Mesendoderm (in vitro differentiated cells): ENCODE measurements around the gene ADGRV1.

Source experiments
- DNase-seq: peaks from one replicate; pipeline ENCODE4 v3.0.0; 2013
- H2AK5ac ChIP-seq: 2 replicates; pipeline ENCODE4 v1.6.1; 2013; ENCODE audit warnings: low read length, inconsistent platforms
- H2BK120ac ChIP-seq: 2 replicates; pipeline ENCODE4 v1.6.1; 2013; ENCODE audit warnings: low read depth, mild to moderate bottlenecking, low read length, moderate library complexity, mixed read lengths
- H2BK15ac ChIP-seq: replicated peaks from 2 replicates; pipeline ENCODE4 v1.6.1; 2013; ENCODE audit warnings: low read depth, mild to moderate bottlenecking, moderate library complexity
- H2BK5ac ChIP-seq: 2 replicates; pipeline ENCODE4 v1.6.1; 2013; ENCODE audit warnings: low read length, inconsistent platforms
- H3K18ac ChIP-seq: 2 replicates; pipeline ENCODE4 v1.6.1; 2013; ENCODE audit warnings: mild to moderate bottlenecking, low read length, mixed read lengths
- H3K23ac ChIP-seq: one replicate; pipeline ENCODE4 v1.6.1; 2013; ENCODE audit warnings: low read length
- H3K27ac ChIP-seq: 2 replicates; pipeline ENCODE4 v1.5.1; 2013; ENCODE audit warnings: low read depth, mild to moderate bottlenecking, inconsistent platforms, low read length, moderate library complexity
- H3K27me3 ChIP-seq: 2 replicates; pipeline ENCODE4 v1.6.1; 2013; ENCODE audit warnings: low read length, control low read depth, mild to moderate bottlenecking, inconsistent platforms; ENCODE audit not compliant: insufficient read depth, poor library complexity
- H3K36me3 ChIP-seq: 2 replicates; pipeline ENCODE4 v1.6.1; 2013; ENCODE audit warnings: low read length, inconsistent platforms; ENCODE audit not compliant: control insufficient read depth, insufficient read depth
- H3K4ac ChIP-seq: one replicate; pipeline ENCODE4 v1.6.1; 2013; ENCODE audit warnings: low read depth, mild to moderate bottlenecking, low read length, moderate library complexity
- H3K4me1 ChIP-seq: 2 replicates; pipeline ENCODE4 v1.6.1; 2013; ENCODE audit warnings: low read depth, low read length, inconsistent platforms; ENCODE audit not compliant: control insufficient read depth
- H3K4me2 ChIP-seq: 2 replicates; pipeline ENCODE4 v1.6.1; 2013; ENCODE audit warnings: low read length
- H3K4me3 ChIP-seq: 2 replicates; pipeline ENCODE4 v1.5.1; 2013; ENCODE audit warnings: mild to moderate bottlenecking, low read length
- H3K56ac ChIP-seq: one replicate; pipeline ENCODE4 v1.6.1; 2013; ENCODE audit warnings: low read length
- H3K79me1 ChIP-seq: 2 replicates; pipeline ENCODE4 v1.6.1; 2013; ENCODE audit warnings: low read length, inconsistent platforms
- H3K79me2 ChIP-seq: 2 replicates; pipeline ENCODE4 v1.6.1; 2013; ENCODE audit warnings: mild to moderate bottlenecking, low read length; ENCODE audit not compliant: control insufficient read depth, insufficient read depth
- H3K9ac ChIP-seq: 2 replicates; pipeline ENCODE4 v1.6.1; 2013; ENCODE audit warnings: low read length, inconsistent platforms
- H4K5ac ChIP-seq: one replicate; pipeline ENCODE4 v1.6.1; 2013; ENCODE audit warnings: low read length
- H4K8ac ChIP-seq: one replicate; pipeline ENCODE4 v1.6.1; 2013; ENCODE audit warnings: low read depth, mild to moderate bottlenecking, control low read depth, low read length, moderate library complexity
- WGBS: extraction: QIAGEN DNeasy Blood & Tissue Kit; methylation state at CpG from one replicate; pipeline ENCODE4 v1.1.7; 2013; ENCODE audit warnings: low lambda C conversion rate, missing lambda C conversion rate; ENCODE audit not compliant: insufficient coverage; ENCODE audit errors: extremely low coverage; 5-methylcytosine and 5-hydroxymethylcytosine counted together

The ADGRV1 gene

DNA sequence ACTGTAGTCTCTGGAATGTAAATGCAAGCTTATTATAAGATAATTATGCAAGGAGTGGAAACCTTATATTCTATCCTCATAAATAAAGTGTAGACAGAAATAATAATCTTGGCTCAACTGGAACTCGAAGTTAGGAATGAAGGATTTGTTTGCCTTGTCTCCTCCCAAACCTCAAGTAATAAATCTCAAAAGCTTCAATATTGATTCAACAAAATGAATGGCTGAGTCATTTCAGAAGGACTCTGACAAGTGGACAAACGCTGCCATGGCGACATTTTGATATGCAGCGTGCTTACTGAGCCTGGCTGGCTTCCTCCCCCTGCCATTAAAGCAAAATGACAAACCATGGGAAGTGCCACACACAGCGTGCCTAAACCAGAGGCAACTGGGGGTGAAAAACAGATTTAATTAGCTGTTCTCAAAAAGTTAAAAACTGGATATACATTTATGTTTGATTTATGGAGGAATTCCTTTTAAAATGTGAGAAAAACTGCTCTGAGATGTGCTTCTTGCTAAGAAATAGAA, 10.5 kb upstream of the ADGRV1 start:
- Histone ChIP-seq H3K4me3 (no peak overlapping the region), H3K4me1 (no peaks in the 10 kb centered on the region), H3K23ac (no peak overlapping the region), H3K27me3 (no peaks in the 10 kb centered on the region), H3K4ac (no peak overlapping the region), H3K79me2 (no peaks in the 10 kb centered on the region), H3K18ac (no peak overlapping the region), H3K79me1 (no peaks in the 10 kb centered on the region), H3K27ac (no peak overlapping the region), H3K56ac (no peak overlapping the region), H2BK120ac (no peak overlapping the region), H2BK5ac (no peak overlapping the region), H4K5ac (no peak overlapping the region), H3K36me3 (no peaks in the 10 kb centered on the region), H4K8ac (no peak overlapping the region), H2AK5ac (no peak overlapping the region), H2BK15ac (no peak overlapping the region), H3K9ac (no peak overlapping the region), H3K4me2 (no peak overlapping the region)
- peak; percentile 46 for DNase-seq
- WGBS, result no CpG with 5 or more reads among the region's 5 CpGs

DNA sequence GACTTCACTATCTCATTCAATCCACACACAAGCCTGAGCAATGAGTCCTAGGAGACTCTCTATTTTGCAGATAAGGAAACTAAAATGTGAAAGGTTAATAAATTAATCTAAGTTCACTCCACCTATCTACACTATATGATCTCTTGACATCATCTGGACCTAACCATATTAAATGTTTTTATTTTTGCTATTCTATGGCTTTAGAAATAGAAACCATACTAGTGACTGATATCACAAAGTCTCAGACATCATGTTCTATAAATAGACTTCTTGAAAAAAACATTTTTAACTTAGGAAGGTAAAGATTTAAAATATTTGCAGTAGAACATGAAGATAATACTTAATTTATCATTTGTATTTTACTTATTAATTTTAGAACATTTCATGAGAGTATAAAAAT, 9.4 kb upstream of the ADGRV1 start:
- Histone ChIP-seq H4K8ac (no peak overlapping the region), H2BK15ac (no peak overlapping the region), H3K79me2 (no peaks in the 10 kb centered on the region), H3K4ac (no peak overlapping the region), H4K5ac (no peak overlapping the region), H3K36me3 (no peaks in the 10 kb centered on the region), H3K27ac (no peak overlapping the region), H2BK5ac (no peak overlapping the region), H3K23ac (no peak overlapping the region), H3K4me2 (no peak overlapping the region), H2AK5ac (no peak overlapping the region), H3K4me1 (no peaks in the 10 kb centered on the region), H3K18ac (no peak overlapping the region), H3K9ac (no peak overlapping the region), H3K56ac (no peak overlapping the region), H2BK120ac (no peak overlapping the region), H3K79me1 (no peaks in the 10 kb centered on the region), H3K27me3 (no peaks in the 10 kb centered on the region), H3K4me3 (no peak overlapping the region)
- no peak for DNase-seq

DNA sequence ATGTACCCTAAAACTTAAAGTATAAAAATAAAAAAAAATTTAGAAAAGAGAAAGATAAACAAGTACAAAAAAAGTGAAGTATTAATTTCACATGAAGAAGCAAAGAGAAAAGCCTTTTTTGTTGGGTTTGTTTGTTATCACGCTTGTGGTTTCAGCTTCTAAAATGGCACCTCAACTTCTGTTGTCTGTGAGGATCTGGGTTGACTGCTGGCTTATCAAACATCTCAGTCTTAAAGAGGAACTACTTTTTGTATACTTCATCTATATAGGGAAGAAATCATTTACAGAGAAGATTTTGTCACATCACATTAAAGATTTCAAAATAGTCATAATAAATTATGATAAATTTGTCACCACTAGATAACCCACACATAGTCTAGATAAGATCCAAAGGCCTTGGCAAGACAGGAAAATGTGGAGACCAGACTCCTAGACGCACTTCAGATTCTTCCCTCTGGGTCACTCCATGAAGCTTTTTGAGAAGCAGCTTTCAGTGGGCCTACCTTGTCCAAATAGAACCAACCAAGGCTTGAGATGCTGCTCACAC, 8.8 kb upstream of the ADGRV1 start:
- H3K36me3 ChIP-seq, result no peaks in the 10 kb centered on the region
- H3K4me1 ChIP-seq, result no peaks in the 10 kb centered on the region
- no peak overlapping the region for H3K9ac ChIP-seq
- H3K27ac ChIP-seq, result no peak overlapping the region
- DNase-seq, result no peak
- no peak overlapping the region for H3K4me2 ChIP-seq
- WGBS, result no CpG with 5 or more reads among the region's 2 CpGs
- H3K18ac ChIP-seq, result no peak overlapping the region
- no peak overlapping the region for H3K56ac ChIP-seq
- H4K5ac ChIP-seq, result no peak overlapping the region
- no peak overlapping the region for H3K4me3 ChIP-seq
- H3K79me1 ChIP-seq, result no peaks in the 10 kb centered on the region
- H2BK5ac ChIP-seq, result no peak overlapping the region
- H4K8ac ChIP-seq, result no peak overlapping the region
- no peak overlapping the region for H2BK15ac ChIP-seq
- H3K23ac ChIP-seq, result no peak overlapping the region
- H2BK120ac ChIP-seq, result no peak overlapping the region
- H3K27me3 ChIP-seq, result no peaks in the 10 kb centered on the region
- no peak overlapping the region for H3K4ac ChIP-seq
- H3K79me2 ChIP-seq, result no peaks in the 10 kb centered on the region
- H2AK5ac ChIP-seq, result no peak overlapping the region

DNA sequence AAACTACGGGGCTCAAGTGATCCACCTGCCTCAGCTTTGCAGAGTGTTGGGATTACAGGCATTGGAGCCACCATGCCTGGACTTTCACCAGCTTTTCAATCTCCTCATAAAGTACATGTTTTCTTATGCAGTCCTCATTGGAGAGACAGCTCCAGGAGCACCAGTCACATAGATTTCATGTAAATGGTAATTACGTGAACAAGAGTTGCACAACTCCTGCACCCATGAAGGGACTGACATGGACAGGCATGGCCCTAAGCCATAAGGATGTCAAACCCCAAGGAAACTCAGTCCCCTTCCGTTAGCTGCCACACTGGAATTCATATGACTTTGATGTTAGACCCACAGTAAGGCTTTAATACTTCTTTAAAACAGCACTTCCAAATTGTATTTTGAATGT, 7.6 kb upstream of the ADGRV1 start:
- no peak overlapping the region for H3K9ac ChIP-seq
- DNase-seq, result no peak
- H3K36me3 ChIP-seq, result no peaks in the 10 kb centered on the region
- H3K4me1 ChIP-seq, result no peaks in the 10 kb centered on the region
- no peak overlapping the region for H4K5ac ChIP-seq
- H3K4me2 ChIP-seq, result no peak overlapping the region
- H3K4me3 ChIP-seq, result no peak overlapping the region
- H3K79me1 ChIP-seq, result no peaks in the 10 kb centered on the region
- peak overlapping the region; percentile 36 for H3K4ac ChIP-seq
- H3K56ac ChIP-seq, result no peak overlapping the region
- no peak overlapping the region for H2BK5ac ChIP-seq
- no peaks in the 10 kb centered on the region for H3K27me3 ChIP-seq
- H2BK120ac ChIP-seq, result no peak overlapping the region
- no peak overlapping the region for H3K18ac ChIP-seq
- no peaks in the 10 kb centered on the region for H3K79me2 ChIP-seq
- no peak overlapping the region for H2BK15ac ChIP-seq
- H3K23ac ChIP-seq, result no peak overlapping the region
- no peak overlapping the region for H4K8ac ChIP-seq
- no peak overlapping the region for H2AK5ac ChIP-seq
- H3K27ac ChIP-seq, result no peak overlapping the region
- WGBS, result no CpG with 5 or more reads among the region's 3 CpGs

DNA sequence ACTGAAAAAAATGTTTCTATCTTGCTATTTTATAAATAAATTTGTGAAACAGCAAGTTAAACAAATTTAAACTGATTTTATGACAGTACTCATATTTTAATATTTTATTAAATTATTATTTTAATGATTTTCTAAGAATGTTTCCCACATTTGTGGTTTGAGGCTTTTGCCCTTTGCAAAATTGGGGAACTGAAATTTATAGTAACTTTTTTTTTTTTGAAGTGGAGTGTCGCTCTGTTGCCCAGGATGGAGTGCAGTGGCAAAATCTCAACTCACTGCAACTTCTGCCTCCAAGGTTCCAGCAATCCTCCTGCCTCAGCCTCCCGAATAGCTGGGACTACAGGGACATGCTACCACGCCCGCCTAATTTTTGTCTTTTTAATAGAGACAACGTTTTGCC, 7.2 kb upstream of the ADGRV1 start:
- no peak overlapping the region for H3K4me2 ChIP-seq
- H3K79me2 ChIP-seq, result no peaks in the 10 kb centered on the region
- H2BK120ac ChIP-seq, result no peak overlapping the region
- no peak for DNase-seq
- no CpG with 5 or more reads among the region's 5 CpGs for WGBS
- H3K27me3 ChIP-seq, result no peaks in the 10 kb centered on the region
- H3K9ac ChIP-seq, result no peak overlapping the region
- H4K5ac ChIP-seq, result no peak overlapping the region
- no peak overlapping the region for H3K56ac ChIP-seq
- H3K27ac ChIP-seq, result no peak overlapping the region
- H2BK5ac ChIP-seq, result no peak overlapping the region
- no peak overlapping the region for H3K4ac ChIP-seq
- no peaks in the 10 kb centered on the region for H3K79me1 ChIP-seq
- H2AK5ac ChIP-seq, result no peak overlapping the region
- H4K8ac ChIP-seq, result no peak overlapping the region
- no peak overlapping the region for H3K4me3 ChIP-seq
- H3K18ac ChIP-seq, result no peak overlapping the region
- H2BK15ac ChIP-seq, result no peak overlapping the region
- no peaks in the 10 kb centered on the region for H3K36me3 ChIP-seq
- no peaks in the 10 kb centered on the region for H3K4me1 ChIP-seq
- no peak overlapping the region for H3K23ac ChIP-seq

DNA sequence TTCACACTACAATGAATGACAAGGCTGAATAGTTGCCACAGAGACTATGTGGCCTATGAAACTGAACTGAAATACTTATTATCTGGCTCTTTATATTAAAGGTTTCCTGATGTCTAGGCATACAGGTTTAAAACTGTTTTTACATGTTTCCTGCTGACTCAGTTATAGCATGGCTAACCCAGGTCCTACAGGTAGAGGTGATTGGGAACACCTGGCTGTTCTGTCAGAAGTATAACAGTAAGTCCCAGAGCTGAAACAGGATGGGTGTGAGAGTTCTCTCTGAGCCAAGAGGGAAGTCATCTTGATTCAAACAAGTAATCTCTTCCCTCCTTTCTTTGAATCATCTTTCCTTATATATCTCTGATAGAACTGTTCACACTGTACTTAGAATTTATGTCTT, 4.9 kb upstream of the ADGRV1 start:
- Histone ChIP-seq H3K79me1 (no peaks in the 10 kb centered on the region), H3K79me2 (no peaks in the 10 kb centered on the region), H2BK120ac (no peak overlapping the region), H3K18ac (no peak overlapping the region), H2BK5ac (no peak overlapping the region), H3K4ac (no peak overlapping the region), H4K5ac (no peak overlapping the region), H3K56ac (no peak overlapping the region), H3K4me1 (no peaks in the 10 kb centered on the region), H3K23ac (no peak overlapping the region), H3K36me3 (no peaks in the 10 kb centered on the region), H3K27me3 (no peaks in the 10 kb centered on the region), H2AK5ac (no peak overlapping the region), H3K9ac (no peak overlapping the region), H4K8ac (no peak overlapping the region), H2BK15ac (no peak overlapping the region), H3K4me2 (no peak overlapping the region), H3K27ac (no peak overlapping the region), H3K4me3 (no peak overlapping the region)
- no peak for DNase-seq
